K562 (cell line): ENCODE measurements around the gene HAPSTR1. TPM values are rescaled to one million over a fixed set of nuclear protein-coding genes. Genes with fewer than 3 reads are reported as not detected.

Source experiments
- ATAC-seq: fragments of 200-7000 bp; cut with Tn5 transposase; 3 replicates; pipeline ENCODE4 v1.9.1; 2020; ENCODE audit warnings: moderate library complexity
- BruUV-seq: library from RNA; stranded (reverse); fragments of 400-500 nt; replicated peaks from 2 replicates; lab custom pipeline; 2021; lab: Mats Ljungman, UMichigan
- CTCF ChIA-PET: fragments of 300-600 bp; formaldehyde crosslinking; extraction: SDS; loops from one replicate; lab custom pipeline; 2021; ENCODE audit warnings: low intra/inter-chr PET ratio; lab: Yijun Ruan, JAX
- POLR2A ChIA-PET: fragments of 300-600, 350-650 bp; sonication (Branson Sonifier 250); formaldehyde crosslinking; extraction: SDS; loops from one replicate; lab custom pipeline; 2021; ENCODE audit warnings: antibody characterized with exemption, inconsistent platforms; lab: Yijun Ruan, JAX
- DNase-seq, 4 experiments: peaks; one replicate each; pipeline versions ENCODE4 v3.0.0 to v3.0.0-alpha.2; 2011 to 2018; ENCODE audit warnings: low spot score in 3 of 4, mixed read lengths in 3 of 4; ENCODE audit errors: extremely low read depth in 1 of 4
- FAIRE-seq: peaks from 2 replicates; lab custom pipeline; 2011; peaks lifted over from hg19 to GRCh38; lab: Jason Lieb, UNC
- H2AFZ ChIP-seq: 2 replicates; pipeline ENCODE4 v1.6.0; 2011; ENCODE audit warnings: low read depth, low read length, control low read depth, inconsistent platforms
- H3K27ac ChIP-seq: fragments of 200-600 bp; 3 replicates; pipeline ENCODE4 v1.8.0; 2011; ENCODE audit warnings: low read depth, mild to moderate bottlenecking, control low read depth, inconsistent platforms, low read length, moderate library complexity, mixed read lengths; ENCODE audit errors: extremely low read depth
- H3K27me3 ChIP-seq, 2 experiments: fragments of 300-600 bp in 1 of 2; 2 replicates in 1 of 2; 3 replicates in 1 of 2; pipeline versions ENCODE4 v1.6.0 to v1.8.0; 2011; ENCODE audit warnings: inconsistent platforms in 2 of 2, low read length in 2 of 2, mild to moderate bottlenecking in 1 of 2, mixed read lengths in 1 of 2, moderate library complexity in 1 of 2; ENCODE audit not compliant: control insufficient read depth in 2 of 2, insufficient read depth in 2 of 2
- H3K36me3 ChIP-seq: fragments of 300-600 bp; 3 replicates; pipeline ENCODE4 v1.8.0; 2011; ENCODE audit warnings: mild to moderate bottlenecking, low read length, inconsistent platforms; ENCODE audit not compliant: control insufficient read depth, insufficient read depth
- H3K4me1 ChIP-seq, 2 experiments: fragments of 200-600 bp in 1 of 2; replicated peaks in 1 of 2; 2 replicates in 1 of 2; 3 replicates in 1 of 2; pipeline versions ENCODE4 v1.5.1 to v1.8.0; 2011; ENCODE audit warnings: inconsistent platforms in 2 of 2, low read length in 2 of 2, mild to moderate bottlenecking in 1 of 2, mixed read lengths in 1 of 2, moderate library complexity in 1 of 2; ENCODE audit not compliant: control insufficient read depth in 2 of 2, insufficient read depth in 2 of 2
- H3K4me2 ChIP-seq: 2 replicates; pipeline ENCODE4 v1.6.1; 2011; ENCODE audit warnings: low read length, control low read depth, inconsistent platforms, mixed read lengths; ENCODE audit not compliant: insufficient read depth
- H3K4me3 ChIP-seq: fragments of 200-600 bp; sonication (generic), shearing (Covaris generic); 2 replicates; pipeline ENCODE4 v1.5.1; 2016; ENCODE audit warnings: control low read depth, inconsistent platforms
- H3K79me2 ChIP-seq: fragments of 200-600 bp; 3 replicates; pipeline ENCODE4 v1.8.0; 2011; ENCODE audit warnings: low read length, inconsistent platforms; ENCODE audit not compliant: control insufficient read depth, insufficient read depth
- H3K9ac ChIP-seq, 2 experiments: 2 replicates each; pipeline versions ENCODE4 v1.6.0 to v1.6.1; 2011; ENCODE audit warnings: low read depth in 2 of 2, low read length in 2 of 2, control low read depth in 1 of 2, inconsistent platforms in 1 of 2, mild to moderate bottlenecking in 1 of 2, mixed read lengths in 1 of 2; ENCODE audit not compliant: insufficient read depth in 1 of 2
- H3K9me1 ChIP-seq: one replicate; pipeline ENCODE4 v1.6.0; 2011; ENCODE audit warnings: inconsistent platforms, mild to moderate bottlenecking, low read length, moderate library complexity; ENCODE audit not compliant: control insufficient read depth, insufficient read depth
- H3K9me3 ChIP-seq: replicated peaks from 2 replicates; pipeline ENCODE4 v1.5.1; 2011; ENCODE audit warnings: low read depth, low read length, inconsistent platforms; ENCODE audit not compliant: control insufficient read depth, insufficient read depth
- H4K20me1 ChIP-seq: replicated peaks from 2 replicates; pipeline ENCODE4 v1.6.1; 2011; ENCODE audit warnings: low read length, inconsistent platforms, mixed read lengths; ENCODE audit not compliant: control insufficient read depth, insufficient read depth
- CBX3 ChIP-seq, 2 experiments: IDR thresholded peaks; 1 replicate in 1 of 2; 2 replicates in 1 of 2; pipeline ENCODE4 v1.6.1; 2012; ENCODE audit warnings: inconsistent platforms in 2 of 2, low read length in 2 of 2, borderline replicate concordance in 1 of 2, control low read depth in 1 of 2
- DMBX1 ChIP-seq: fragments of 250-450 bp; sonication (Bioruptor Pico); IDR thresholded peaks from 2 replicates; pipeline ENCODE4 v1.8.0; 2022; ENCODE audit warnings: inconsistent platforms, mild to moderate bottlenecking, moderate library complexity, borderline replicate concordance
- MCM2 ChIP-seq: fragments of 450-650 bp; IDR thresholded peaks from 2 replicates; pipeline ENCODE4 v1.6.1; 2017; ENCODE audit warnings: low read depth, mild to moderate bottlenecking
- MTF1 ChIP-seq: fragments of 250-450 bp; sonication (Bioruptor Pico); IDR thresholded peaks from 2 replicates; pipeline ENCODE4 v1.9.0; 2021; ENCODE audit warnings: moderate library complexity, mild to moderate bottlenecking, inconsistent platforms, borderline replicate concordance
- NFE2L1 ChIP-seq: fragments of 450-650 bp; IDR thresholded peaks from 2 replicates; pipeline ENCODE4 v1.6.1; 2016; ENCODE audit warnings: missing genetic modification characterization, low read depth, mild to moderate bottlenecking, missing compliant biosample characterization, moderate library complexity, borderline replicate concordance
- NR2C1 ChIP-seq, 2 experiments: fragments of 450-650 bp; IDR thresholded peaks; 2 replicates each; pipeline ENCODE4 v1.6.1; 2017; ENCODE audit warnings: mild to moderate bottlenecking in 2 of 2, antibody characterized with exemption in 1 of 2, inconsistent platforms in 1 of 2, missing compliant biosample characterization in 1 of 2, missing genetic modification characterization in 1 of 2
- PTTG1 ChIP-seq: fragments of 450-650 bp; IDR thresholded peaks from 2 replicates; pipeline ENCODE4 v1.6.1; 2016; ENCODE audit warnings: low read depth, mild to moderate bottlenecking, missing genetic modification characterization, missing compliant biosample characterization
- PURB ChIP-seq: sonication (generic); formaldehyde crosslinking; IDR thresholded peaks from 2 replicates; pipeline ENCODE4 v1.9.0; 2021; ENCODE audit warnings: low read depth, mild to moderate bottlenecking, missing genetic modification reagents
- SMAD4 ChIP-seq: fragments of 250-450 bp; sonication (Bioruptor Pico); conservative IDR thresholded peaks from 2 replicates; pipeline ENCODE4 v1.8.0; 2021; ENCODE audit warnings: inconsistent platforms, mild to moderate bottlenecking, moderate library complexity
- U2AF1 ChIP-seq: fragments of 200-400 bp; formaldehyde crosslinking; optimal IDR thresholded peaks from 2 replicates; pipeline ENCODE3; 2017; ENCODE audit warnings: mild to moderate bottlenecking, low read depth, low read length, moderate library complexity
- ZNF175 ChIP-seq: fragments of 200-800 bp; sonication (Bioruptor generic); IDR thresholded peaks from 2 replicates; pipeline ENCODE4 v1.6.1; 2016; ENCODE audit warnings: low read depth, mild to moderate bottlenecking, missing genetic modification characterization, missing compliant biosample characterization
- ZNF507 ChIP-seq: conservative IDR thresholded peaks from 2 replicates; pipeline ENCODE4 v1.6.1; 2017; ENCODE audit warnings: missing genetic modification characterization, missing compliant biosample characterization
- WGBS: fragments of 100-300 bp; shearing (Covaris generic); methylation state at CpG from one replicate; pipeline ENCODE4 v1.1.6; 2016; ENCODE audit warnings: low coverage, mixed read lengths; ENCODE audit not compliant: insufficient coverage; ENCODE audit errors: missing lambda C conversion rate; 5-methylcytosine and 5-hydroxymethylcytosine counted together
- in situ Hi-C: fragments of 300-500 bp; cut with MboI; formaldehyde crosslinking; loops from 4 replicates; pipeline ENCODE4 v1.15.0; 2018; ENCODE audit warnings: inconsistent platforms, mixed read lengths
- intact Hi-C: fragments of 100-400 bp; cut with micrococcal nuclease; formaldehyde crosslinking; loops from 2 replicates; pipeline ENCODE4 v1.14.2; 2022
- polyA plus RNA-seq, 8 experiments: library from polyadenylated mRNA; depleted of rRNA in 4 of 8; stranded (reverse) in 5 of 8; unstranded in 3 of 8; fragments of >200 nt; fragmentation: Nextera tagmentation in 2 of 8; fragmentation: Illumina TruSeq in 1 of 8; extraction: Ambion mirVana in 2 of 8; extraction: Trizol in 1 of 8; gene quantifications; 2 replicates each; pipeline versions ENCODE4 v1.2.1 to v1.2.3, GENCODE V29; 2011 to 2014; ENCODE audit warnings: inconsistent platforms in 1 of 8, missing spikeins in 1 of 8
- total RNA-seq, 7 experiments: library from RNA; depleted of rRNA in 6 of 7; stranded (reverse); fragments of >200 nt in 6 of 7; fragmentation: Illumina TruSeq in 2 of 7; extraction: Trizol in 2 of 7; gene quantifications; 2 replicates each; pipeline versions ENCODE4 v1.2.1 to v1.2.3, GENCODE V29; 2011 to 2021; ENCODE audit warnings: low replicate concordance in 1 of 7
- TF ChIP-seq, protein P1 (sequence below): IDR thresholded peaks from 2 replicates; pipeline ENCODE4 v1.6.1; 2011; ENCODE audit warnings: borderline replicate concordance, low read depth, mild to moderate bottlenecking, moderate library complexity, low read length; ENCODE audit not compliant: insufficient read depth, poor library complexity, severe bottlenecking
- TF ChIP-seq, protein P2 (sequence below): IDR thresholded peaks from 2 replicates; pipeline ENCODE4 v1.6.1; 2016; ENCODE audit warnings: missing genetic modification characterization, missing compliant biosample characterization
- TF ChIP-seq, protein P3 (sequence below): sonication (generic); formaldehyde crosslinking; IDR thresholded peaks from 2 replicates; pipeline ENCODE4 v1.5.0; 2020; ENCODE audit warnings: missing genetic modification reagents

HAPSTR1 gene
- total and polyA plus RNA-seq, 9 of the 15 experiments (the other 6 are each of a cell fraction or from before 2014, with no cell fraction given) = 10.8 to 67.9 (median 36.5) TPM

DNA sequence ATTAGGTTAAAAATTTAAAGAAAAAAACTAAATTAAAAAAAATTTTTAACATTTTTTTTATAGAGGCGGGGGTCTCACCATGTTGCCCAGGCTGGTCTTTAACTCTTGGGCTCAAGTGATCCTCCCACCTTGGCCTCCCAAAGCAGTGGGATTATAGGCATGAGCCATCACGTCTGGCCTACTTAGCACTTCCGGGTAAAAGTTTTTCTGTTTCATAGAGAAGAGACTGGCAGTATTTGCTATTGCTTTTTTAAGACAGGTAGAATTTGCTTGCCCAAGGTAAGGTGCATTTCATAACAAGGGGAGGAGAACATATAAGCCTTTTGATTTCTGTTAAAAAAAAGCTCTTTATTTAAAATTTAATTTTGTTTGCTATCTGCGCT, 12.0 kb upstream of the HAPSTR1 start:
- ATAC-seq (no peak), DNase-seq (no peak), FAIRE-seq (no peak)
- H3K4me3 ChIP-seq = no peak overlapping the region
- H3K9me1 ChIP-seq = no peaks in the 10 kb centered on the region
- BruUV-seq = no TSS peak
- peak overlapping the region; percentile 91 for H3K27ac ChIP-seq
- H3K4me2 ChIP-seq = no peak overlapping the region
- H2AFZ ChIP-seq = peak overlapping the region; percentile 88
- 48% methylated on average over 4 of the region's 4 CpGs for WGBS
- no peaks in the 10 kb centered on the region for H3K36me3 ChIP-seq
- no peaks in the 10 kb centered on the region for H3K79me2 ChIP-seq
- POLR2A ChIA-PET = interaction anchor here (0.8 to 6.9 kb wide), 5 partner anchors 9 to 18 kb away, joined by 3 to 69 read pairs (median 7); partner anchors contain the start of gene HAPSTR1
- peaks cover 23 to 43% of the 10 kb centered on the region in 2 experiments for H3K4me1 ChIP-seq
- peaks cover 8% of the 10 kb centered on the region; the same call in 1 of the 2 replicates for H3K9me3 ChIP-seq
- H4K20me1 ChIP-seq = no peaks in the 10 kb centered on the region
- H3K27me3 ChIP-seq = no peaks in the 10 kb centered on the region
- in situ Hi-C loops (no loop called here), intact Hi-C loops (loop anchor here (1.0 kb wide), 1 partner anchor 12 kb away; the partner anchor contains the start of gene HAPSTR1)
- peak overlapping the region in 1 of 2 experiments; percentile 78; a peak in 2 of 4 replicates for H3K9ac ChIP-seq
- CTCF ChIA-PET = no interaction called here
- TF ChIP-seq MTF1 (peak; percentile 59; the same call in 1 of the 2 replicates), NFE2L1 (peak; percentile 14; the same call in 1 of the 2 replicates), SMAD4 (peak; percentile 20; the same call in 1 of the 2 replicates), CBX3 (IDR thresholded peaks at IDR 0.05; ENCODE audit: borderline replicate concordance in 1 of 2, low read length in 2 of 2) (no peak), PTTG1 (tag) (0 out of 2 replicates have a peak, but pooled peaks have one; percentile 44), PURB (CRISPR knock-in tag) (no peak), DMBX1 (CRISPR knock-in tag) (peak; percentile 64), NR2C1 (IDR thresholded peaks at IDR 0.05) (peak; percentile 33), NR2C1 (tag; IDR thresholded peaks at IDR 0.05) (no peak), ZNF175 (CRISPR knock-in tag) (0 out of 2 replicates have a peak, but pooled peaks have one; percentile 47), ZNF507 (peak; percentile 38; the same call in 1 of the 2 replicates), MCM2 (no peak), U2AF1 (no peak)
- TF ChIP-seq, protein P1, sequence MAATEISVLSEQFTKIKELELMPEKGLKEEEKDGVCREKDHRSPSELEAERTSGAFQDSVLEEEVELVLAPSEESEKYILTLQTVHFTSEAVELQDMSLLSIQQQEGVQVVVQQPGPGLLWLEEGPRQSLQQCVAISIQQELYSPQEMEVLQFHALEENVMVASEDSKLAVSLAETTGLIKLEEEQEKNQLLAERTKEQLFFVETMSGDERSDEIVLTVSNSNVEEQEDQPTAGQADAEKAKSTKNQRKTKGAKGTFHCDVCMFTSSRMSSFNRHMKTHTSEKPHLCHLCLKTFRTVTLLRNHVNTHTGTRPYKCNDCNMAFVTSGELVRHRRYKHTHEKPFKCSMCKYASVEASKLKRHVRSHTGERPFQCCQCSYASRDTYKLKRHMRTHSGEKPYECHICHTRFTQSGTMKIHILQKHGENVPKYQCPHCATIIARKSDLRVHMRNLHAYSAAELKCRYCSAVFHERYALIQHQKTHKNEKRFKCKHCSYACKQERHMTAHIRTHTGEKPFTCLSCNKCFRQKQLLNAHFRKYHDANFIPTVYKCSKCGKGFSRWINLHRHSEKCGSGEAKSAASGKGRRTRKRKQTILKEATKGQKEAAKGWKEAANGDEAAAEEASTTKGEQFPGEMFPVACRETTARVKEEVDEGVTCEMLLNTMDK = no peak
- TF ChIP-seq, protein P2, sequence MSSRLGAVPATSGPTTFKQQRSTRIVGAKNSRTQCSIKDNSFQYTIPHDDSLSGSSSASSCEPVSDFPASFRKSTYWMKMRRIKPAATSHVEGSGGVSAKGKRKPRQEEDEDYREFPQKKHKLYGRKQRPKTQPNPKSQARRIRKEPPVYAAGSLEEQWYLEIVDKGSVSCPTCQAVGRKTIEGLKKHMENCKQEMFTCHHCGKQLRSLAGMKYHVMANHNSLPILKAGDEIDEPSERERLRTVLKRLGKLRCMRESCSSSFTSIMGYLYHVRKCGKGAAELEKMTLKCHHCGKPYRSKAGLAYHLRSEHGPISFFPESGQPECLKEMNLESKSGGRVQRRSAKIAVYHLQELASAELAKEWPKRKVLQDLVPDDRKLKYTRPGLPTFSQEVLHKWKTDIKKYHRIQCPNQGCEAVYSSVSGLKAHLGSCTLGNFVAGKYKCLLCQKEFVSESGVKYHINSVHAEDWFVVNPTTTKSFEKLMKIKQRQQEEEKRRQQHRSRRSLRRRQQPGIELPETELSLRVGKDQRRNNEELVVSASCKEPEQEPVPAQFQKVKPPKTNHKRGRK (tag) = 0 out of 2 replicates have a peak, but pooled peaks have one; percentile 13
- TF ChIP-seq, protein P3, sequence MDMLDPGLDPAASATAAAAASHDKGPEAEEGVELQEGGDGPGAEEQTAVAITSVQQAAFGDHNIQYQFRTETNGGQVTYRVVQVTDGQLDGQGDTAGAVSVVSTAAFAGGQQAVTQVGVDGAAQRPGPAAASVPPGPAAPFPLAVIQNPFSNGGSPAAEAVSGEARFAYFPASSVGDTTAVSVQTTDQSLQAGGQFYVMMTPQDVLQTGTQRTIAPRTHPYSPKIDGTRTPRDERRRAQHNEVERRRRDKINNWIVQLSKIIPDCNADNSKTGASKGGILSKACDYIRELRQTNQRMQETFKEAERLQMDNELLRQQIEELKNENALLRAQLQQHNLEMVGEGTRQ = no peak
